Sigmoid colon (tissue), 7 donors: ENCODE results near the gene RDH14. TPM values are rescaled to one million over a fixed set of nuclear protein-coding genes. Genes with fewer than 3 reads are reported as not detected.

Experiments
- DNase-seq: peaks from one replicate; pipeline ENCODE4 v3.0.0-alpha.2; 2019
- H3K27ac ChIP-seq, 4 donors: fragments of 200-600 bp; sonication (generic); one replicate each; pipeline ENCODE4 v1.5.1; 2016 to 2019; ENCODE audit warnings: mild to moderate bottlenecking in 1 of 4
- H3K27me3 ChIP-seq, 3 donors: fragments of 200-600 bp; sonication (generic); one replicate each; pipeline ENCODE4 v1.5.1; 2019; ENCODE audit warnings: mild to moderate bottlenecking in 1 of 3
- H3K36me3 ChIP-seq, 4 donors: fragments of 200-600 bp; sonication (generic); one replicate each; pipeline ENCODE4 v1.5.1; 2016 to 2019
- H3K4me1 ChIP-seq, 4 donors: fragments of 200-600 bp; sonication (generic); one replicate each; pipeline ENCODE4 v1.5.1; 2017 to 2019
- H3K4me3 ChIP-seq, 4 donors: fragments of 200-600 bp; sonication (generic); one replicate each; pipeline ENCODE4 v1.5.1; 2017 to 2019; ENCODE audit warnings: mild to moderate bottlenecking in 2 of 4, moderate library complexity in 1 of 4
- H3K9me3 ChIP-seq, 4 donors: fragments of 200-600 bp in 3 of 4; sonication (generic) in 3 of 4; one replicate each; pipeline versions ENCODE4 v1.5.1 to v1.6.1; 2013 to 2019
- CTCF ChIP-seq, 4 experiments: fragments of 450-650 bp in 3 of 4; fragments of 200-600 bp in 1 of 4; IDR thresholded peaks; one replicate each; pipeline ENCODE4 v1.5.1; 2016 to 2019; ENCODE audit warnings: antibody characterized with exemption in 4 of 4, mild to moderate bottlenecking in 3 of 4, moderate library complexity in 2 of 4
- EP300 ChIP-seq, 4 donors: sonication (generic); formaldehyde crosslinking; IDR thresholded peaks; one replicate each; pipeline ENCODE4 v1.6.1; 2017; ENCODE audit warnings: antibody characterized with exemption in 4 of 4
- POLR2A ChIP-seq, 2 donors: fragments of 450-650 bp; IDR thresholded peaks; one replicate each; pipeline ENCODE4 v1.6.1; 2016; ENCODE audit warnings: antibody characterized with exemption in 2 of 2, mild to moderate bottlenecking in 2 of 2, moderate library complexity in 2 of 2
- POLR2AphosphoS5 ChIP-seq, 4 donors: sonication (generic); formaldehyde crosslinking; IDR thresholded peaks; one replicate each; pipeline ENCODE4 v1.6.1; 2017; ENCODE audit warnings: antibody characterized with exemption in 4 of 4
- WGBS, 2 donors: extraction: QIAGEN DNeasy Blood & Tissue Kit; methylation state at CpG; one replicate each; pipeline ENCODE4 v1.1.7; 2013; 5-methylcytosine and 5-hydroxymethylcytosine counted together
- intact Hi-C: fragments of 100-400 bp; cut with DNase I; formaldehyde crosslinking; loops from one replicate; pipeline ENCODE4 v1.15.1; 2023
- polyA plus RNA-seq, 3 donors: library from polyadenylated mRNA; stranded (reverse); fragments of 200-250 nt; gene quantifications; one replicate each; pipeline ENCODE4 v1.2.3, GENCODE V29; 2013
- total RNA-seq, 4 donors: library from RNA; depleted of rRNA; stranded (reverse); fragments of >200 nt; gene quantifications; one replicate each; pipeline ENCODE4 v1.1.0, GENCODE V29; 2016
- donor health status: healthy with polysubstance abuse.
- donor health status: Bipolar disorder and iron deficiency.
- donor health status: healthy.

The RDH14 gene
- total and polyA plus RNA-seq, 7 donors = 15.3 to 45.7 (median 37.5) TPM

DNA sequence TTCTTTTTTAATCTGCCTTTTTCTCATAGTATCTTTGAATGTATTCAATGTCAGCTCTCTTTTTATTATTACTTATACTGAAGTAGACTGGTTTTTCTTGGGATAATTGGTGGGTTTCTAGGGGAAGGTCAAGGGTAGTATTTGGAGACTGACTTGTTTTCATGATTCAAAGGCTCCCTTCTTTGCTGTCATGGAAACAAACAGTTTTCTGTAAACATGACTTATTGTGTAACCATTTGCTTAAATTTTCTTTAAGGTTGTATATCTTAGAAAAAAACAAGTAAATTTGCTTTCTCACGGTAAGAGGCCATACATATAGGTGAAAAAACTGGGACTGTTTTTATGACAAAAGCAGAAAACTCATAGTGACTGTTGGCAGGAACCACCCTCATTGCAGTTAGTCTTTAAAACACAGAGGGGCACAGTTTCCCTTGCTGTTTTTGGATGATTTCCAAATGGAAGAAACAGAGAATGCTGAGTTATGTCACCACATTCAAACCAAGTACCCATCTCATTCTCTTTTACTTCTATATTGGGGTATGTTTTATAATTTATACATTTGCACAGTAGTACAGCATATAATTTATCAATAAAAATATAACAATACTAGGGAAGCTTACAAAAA lies 5.8 kb upstream of the RDH14 start:
- Histone ChIP-seq H3K27ac (no peak overlapping the region), H3K4me1 (peaks cover 0 to 2% (median 0%) of the 10 kb centered on the region in 4 donors), H3K27me3 (no peaks in the 10 kb centered on the region), H3K4me3 (no peak overlapping the region), H3K9me3 (no peaks in the 10 kb centered on the region), H3K36me3 (no peaks in the 10 kb centered on the region)
- WGBS, 2 donors = 55 to 68% methylated on average over 1 of the region's 1 CpG
- no peak for DNase-seq
- TF ChIP-seq POLR2A (IDR thresholded peaks at IDR 0.05) (no peak), EP300 (IDR thresholded peaks at IDR 0.05) (no peak), POLR2AphosphoS5 (IDR thresholded peaks at IDR 0.05) (no peak), CTCF (IDR thresholded peaks at IDR 0.05) (no peak)
- intact Hi-C loops = no loop called here

- TF ChIP-seq POLR2AphosphoS5 (IDR thresholded peaks at IDR 0.05) (no peak), CTCF (IDR thresholded peaks at IDR 0.05) (no peak), POLR2A (IDR thresholded peaks at IDR 0.05) (no peak), EP300 (IDR thresholded peaks at IDR 0.05) (no peak)
- intact Hi-C loops = loop anchor here (2.0 to 5.0 kb wide), 2 partner anchors 40 to 787 kb away; no protein-coding TSS in a partner anchor
- peak overlapping the region; percentile 73 to 88 (median 78) for H3K4me3 ChIP-seq
- no peaks in the 10 kb centered on the region for H3K9me3 ChIP-seq
- DNase-seq = no peak
- peak overlapping the region; percentile 95 to 99 (median 96) for H3K27ac ChIP-seq
- H3K4me1 ChIP-seq = peaks cover 0 to 32% (median 21%) of the 10 kb centered on the region in 4 donors
- no peaks in the 10 kb centered on the region for H3K27me3 ChIP-seq
- WGBS, 2 donors = 0 to 4% methylated on average over 3 of the region's 3 CpGs
- H3K36me3 ChIP-seq = no peaks in the 10 kb centered on the region
These were observed 288 bp upstream of the RDH14 start for GRCh38 chr2:18560797-18561085.

- Histone ChIP-seq H3K9me3 (no peaks in the 10 kb centered on the region), H3K36me3 (peaks cover 0 to 11% (median 6%) of the 10 kb centered on the region in 4 donors), H3K27me3 (no peaks in the 10 kb centered on the region), H3K27ac (peak overlapping the region; percentile 95 to 99 (median 96)), H3K4me1 (peaks cover 0 to 32% (median 21%) of the 10 kb centered on the region in 4 donors), H3K4me3 (peak overlapping the region; percentile 73 to 88 (median 78))
- 1 to 2% methylated on average over 11 of the region's 11 CpGs for WGBS, 2 donors
- TF ChIP-seq CTCF (IDR thresholded peaks at IDR 0.05) (no peak), POLR2A (IDR thresholded peaks at IDR 0.05) (no peak), POLR2AphosphoS5 (IDR thresholded peaks at IDR 0.05) (no peak), EP300 (IDR thresholded peaks at IDR 0.05) (no peak)
- intact Hi-C loops = loop anchor here (2.0 to 10.0 kb wide), 4 partner anchors 39 to 1345 kb away; partner anchors contain the start of gene TTC32
- DNase-seq = no peak
These were observed 872 bp downstream of the RDH14 start for GRCh38 chr2:18559531-18560030.

GRCh38 chr2:18558458-18558857 lies 2.0 kb downstream of the RDH14 start:
- intact Hi-C loops = loop anchor here (2.0 to 10.0 kb wide), 2 partner anchors 802 to 1346 kb away; partner anchors contain the start of gene TTC32
- no peaks in the 10 kb centered on the region for H3K27me3 ChIP-seq
- no peak for DNase-seq
- H3K36me3 ChIP-seq = peaks cover 0 to 16% (median 6%) of the 10 kb centered on the region in 4 donors
- 64 to 85% methylated on average over 1 of the region's 1 CpG for WGBS, 2 donors
- no peak overlapping the region for H3K4me3 ChIP-seq
- TF ChIP-seq POLR2A (IDR thresholded peaks at IDR 0.05) (no peak), POLR2AphosphoS5 (IDR thresholded peaks at IDR 0.05) (no peak), EP300 (IDR thresholded peaks at IDR 0.05) (no peak), CTCF (IDR thresholded peaks at IDR 0.05) (no peak)
- peak overlapping the region in 3 of 4 donors; percentile 95 to 99 (median 95) for H3K27ac ChIP-seq
- H3K4me1 ChIP-seq = peaks cover 0 to 32% (median 21%) of the 10 kb centered on the region in 4 donors
- H3K9me3 ChIP-seq = no peaks in the 10 kb centered on the region
